ENCODE data around the gene SF3B3.
"Not testable (repeated sequence)": the region's sequence is repeated elsewhere in the genome, so short reads cannot be mapped to it uniquely, and the experiment has no call there.

- TF ChIP-seq CTCF (IDR thresholded peaks at IDR 0.05); NR1H2 (CRISPR knock-in tag; IDR thresholded peaks at IDR 0.05); ZNF423 (CRISPR knock-in tag; IDR thresholded peaks at IDR 0.05); RELA (CRISPR knock-in tag; IDR thresholded peaks at IDR 0.05; ENCODE audit: borderline replicate concordance); CREB1 (CRISPR knock-in tag; IDR thresholded peaks at IDR 0.05); E2F4 (CRISPR knock-in tag; IDR thresholded peaks at IDR 0.05; ENCODE audit: borderline replicate concordance, low read depth): not testable (repeated sequence)
Measured at GRCh38 chr16:70524399-70524825, 796 bp downstream of the SF3B3 start.
